ENCODE data around the gene FA2H.
"Not testable (repeated sequence)": the region's sequence is repeated elsewhere in the genome, so short reads cannot be mapped to it uniquely, and the experiment has no call there.

Gene FA2H

GRCh38 chr16:74668877-74669276, 105.7 kb downstream of the FA2H start:
- H3K27me3 Mint-ChIP-seq; H3K4me3 Mint-ChIP-seq; H3K4me1 Mint-ChIP-seq; ATAC-seq (replicated peaks; ENCODE audit: extremely low read depth, poor library complexity, severe bottlenecking); H3K27ac Mint-ChIP-seq (ENCODE audit: low read depth); DNase-seq (ENCODE audit: low spot score in 2 of 2); H3K9me3 Mint-ChIP-seq: not testable (repeated sequence)
- H3K36me3 Mint-ChIP-seq (ENCODE audit: insufficient read depth) = peaks cover 28% of the 10 kb centered on the region

DNA sequence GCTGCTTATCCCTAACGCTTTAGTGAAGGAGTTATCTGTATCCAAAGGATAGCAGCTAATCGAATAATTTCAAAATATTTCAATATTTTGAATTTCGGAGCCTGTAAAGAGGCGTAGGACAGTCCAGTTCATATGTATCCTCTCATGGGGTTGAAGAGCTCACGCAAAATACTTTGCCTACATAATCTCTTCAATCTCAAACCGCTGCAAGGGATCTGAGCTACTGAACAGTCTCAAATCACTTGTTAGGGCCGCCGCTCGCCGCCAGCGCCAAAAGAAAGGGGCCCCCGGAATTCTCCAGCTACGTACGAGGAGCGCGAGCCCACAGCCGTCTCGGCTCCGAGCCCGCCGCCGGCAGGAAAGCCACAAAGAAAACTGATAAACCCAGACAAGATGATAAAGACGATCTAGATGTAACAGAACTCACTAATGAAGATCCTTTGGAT, 107.3 kb downstream of the FA2H start:
- Mint-ChIP-seq H3K36me3 (ENCODE audit: insufficient read depth) (peaks cover 31% of the 10 kb centered on the region), H3K9me3 (no peaks in the 10 kb centered on the region), H3K4me1 (peaks cover 22% of the 10 kb centered on the region), H3K4me3 (peak overlapping the region; percentile 87), H3K27me3 (no peaks in the 10 kb centered on the region), H3K27ac (ENCODE audit: low read depth) (peak overlapping the region; percentile 95)
- ATAC-seq (replicated peaks; ENCODE audit: extremely low read depth, poor library complexity, severe bottlenecking) (no peak), DNase-seq (ENCODE audit: low spot score in 2 of 2) (no peak)

GRCh38 chr16:74666425-74667254, 108.0 kb downstream of the FA2H start, which contains the start of gene RFWD3:
TSS of gene RFWD3 (minus strand) at chr16:74666877. CDS start at chr16:74661449, 5,428 bp downstream.
- Mint-ChIP-seq H3K36me3 (ENCODE audit: insufficient read depth) (peaks cover 35% of the 10 kb centered on the region), H3K4me1 (peaks cover 28% of the 10 kb centered on the region)
- ATAC-seq (replicated peaks; ENCODE audit: extremely low read depth, poor library complexity, severe bottlenecking) = peak; percentile 100

GRCh38 chr16:74666010-74666421, 108.6 kb downstream of the FA2H start:
- peaks cover 39% of the 10 kb centered on the region for H3K36me3 Mint-ChIP-seq (ENCODE audit: insufficient read depth)
- ATAC-seq (replicated peaks; ENCODE audit: extremely low read depth, poor library complexity, severe bottlenecking) = no peak
- H3K27me3 Mint-ChIP-seq = no peaks in the 10 kb centered on the region

More at GRCh38 chr16:74666425-74667254, 108.0 kb downstream of the FA2H start, which contains the start of gene RFWD3:
- Mint-ChIP-seq H3K27ac (ENCODE audit: low read depth) (peak within 1 kb of the TSS; percentile 95), H3K27me3 (no peaks in the 10 kb centered on the region), H3K9me3 (no peaks in the 10 kb centered on the region), H3K4me3 (peak within 1 kb of the TSS; percentile 87)
- DNase-seq (ENCODE audit: low spot score in 2 of 2) = peak; percentile 91 to 97

More at GRCh38 chr16:74666010-74666421, 108.6 kb downstream of the FA2H start:
- Mint-ChIP-seq H3K4me3 (peak overlapping the region; percentile 87), H3K27ac (ENCODE audit: low read depth) (peak overlapping the region; percentile 95), H3K9me3 (no peaks in the 10 kb centered on the region), H3K4me1 (peaks cover 32% of the 10 kb centered on the region)
- DNase-seq (ENCODE audit: low spot score in 2 of 2) = no peak
